Liver (tissue), 9 donors: ENCODE data around the gene CXorf38. TPM values are rescaled to one million over a fixed set of nuclear protein-coding genes. Genes with fewer than 3 reads are reported as not detected.

Experiments
- DNase-seq: peaks from one replicate; pipeline ENCODE4 v3.0.0-alpha.2; 2017; ENCODE audit warnings: low spot score
- H3K27ac ChIP-seq, 2 donors: one replicate each; pipeline ENCODE4 v1.7.0; 2013; ENCODE audit warnings: inconsistent platforms in 2 of 2, low read length in 2 of 2, control low read depth in 1 of 2, low read depth in 1 of 2, mild to moderate bottlenecking in 1 of 2
- H3K27me3 ChIP-seq, 4 donors: one replicate each; pipeline versions ENCODE4 v1.6.1 to v1.7.0; 2013; ENCODE audit warnings: low read length in 3 of 4, inconsistent platforms in 1 of 4, mild to moderate bottlenecking in 1 of 4, moderate library complexity in 1 of 4; ENCODE audit not compliant: control insufficient read depth in 4 of 4, insufficient read depth in 4 of 4
- H3K36me3 ChIP-seq, 4 donors: one replicate each; pipeline versions ENCODE4 v1.6.1 to v1.7.0; 2013; ENCODE audit warnings: low read length in 3 of 4, mild to moderate bottlenecking in 3 of 4, low read depth in 1 of 4, moderate library complexity in 1 of 4; ENCODE audit not compliant: control insufficient read depth in 4 of 4, insufficient read depth in 3 of 4
- H3K4me1 ChIP-seq, 4 donors: one replicate each; pipeline versions ENCODE4 v1.6.1 to v1.7.0; 2013; ENCODE audit warnings: low read length in 3 of 4, mild to moderate bottlenecking in 3 of 4, moderate library complexity in 1 of 4; ENCODE audit not compliant: control insufficient read depth in 4 of 4, insufficient read depth in 4 of 4
- H3K4me3 ChIP-seq, 3 donors: one replicate each; pipeline versions ENCODE4 v1.6.1 to v1.7.0; 2013; ENCODE audit warnings: low read length in 3 of 3, control low read depth in 1 of 3, low read depth in 1 of 3, mild to moderate bottlenecking in 1 of 3
- H3K9ac ChIP-seq, 2 donors: one replicate each; pipeline ENCODE4 v1.7.0; 2013; ENCODE audit warnings: low read length in 2 of 2, mild to moderate bottlenecking in 2 of 2, moderate library complexity in 2 of 2, control low read depth in 1 of 2, low read depth in 1 of 2
- H3K9me3 ChIP-seq, 4 donors: one replicate each; pipeline versions ENCODE4 v1.6.1 to v1.7.0; 2013; ENCODE audit warnings: low read length in 3 of 4; ENCODE audit not compliant: control insufficient read depth in 4 of 4
- EGR1 ChIP-seq, 2 donors: IDR thresholded peaks; 2 replicates each; pipeline ENCODE4 v1.6.1; 2016 to 2018; ENCODE audit warnings: antibody characterized with exemption in 2 of 2, low read depth in 2 of 2
- FOXA1 ChIP-seq: IDR thresholded peaks from 2 replicates; pipeline ENCODE4 v1.6.1; 2016; ENCODE audit warnings: antibody characterized with exemption
- GABPA ChIP-seq, 2 donors: IDR thresholded peaks in 1 of 2; conservative IDR thresholded peaks in 1 of 2; 2 replicates each; pipeline ENCODE4 v1.6.1; 2016; ENCODE audit warnings: antibody characterized with exemption in 2 of 2, mild to moderate bottlenecking in 1 of 2, moderate library complexity in 1 of 2
- HNF4A ChIP-seq, 2 donors: conservative IDR thresholded peaks; 2 replicates each; pipeline ENCODE4 v1.6.1; 2016; ENCODE audit warnings: antibody characterized with exemption in 2 of 2, mild to moderate bottlenecking in 2 of 2
- HNF4G ChIP-seq: IDR thresholded peaks from 2 replicates; pipeline ENCODE4 v1.6.1; 2016; ENCODE audit warnings: antibody characterized with exemption
- JUND ChIP-seq, 2 donors: IDR thresholded peaks; 2 replicates each; pipeline ENCODE4 v1.6.1; 2016; ENCODE audit warnings: antibody characterized with exemption in 2 of 2
- MAX ChIP-seq: IDR thresholded peaks from 2 replicates; pipeline ENCODE4 v1.6.1; 2016; ENCODE audit warnings: antibody characterized with exemption
- NR2F2 ChIP-seq: IDR thresholded peaks from 2 replicates; pipeline ENCODE4 v1.6.1; 2016; ENCODE audit warnings: antibody characterized with exemption
- RAD21 ChIP-seq, 2 donors: IDR thresholded peaks; 2 replicates each; pipeline ENCODE4 v1.6.1; 2016; ENCODE audit warnings: antibody characterized with exemption in 2 of 2, mild to moderate bottlenecking in 2 of 2
- REST ChIP-seq: IDR thresholded peaks from 2 replicates; pipeline ENCODE4 v1.6.1; 2016; ENCODE audit warnings: antibody characterized with exemption, mild to moderate bottlenecking
- RXRA ChIP-seq, 2 donors: IDR thresholded peaks; 2 replicates each; pipeline ENCODE4 v1.6.1; 2017 to 2018; ENCODE audit warnings: antibody characterized with exemption in 2 of 2, mild to moderate bottlenecking in 1 of 2
- SP1 ChIP-seq: IDR thresholded peaks from 2 replicates; pipeline ENCODE4 v1.6.1; 2018; ENCODE audit warnings: antibody characterized with exemption, mild to moderate bottlenecking
- TAF1 ChIP-seq: conservative IDR thresholded peaks from 2 replicates; pipeline ENCODE4 v1.6.1; 2016; ENCODE audit warnings: antibody characterized with exemption, mild to moderate bottlenecking
- YY1 ChIP-seq: IDR thresholded peaks from 2 replicates; pipeline ENCODE4 v1.6.1; 2016; ENCODE audit warnings: antibody characterized with exemption, mild to moderate bottlenecking
- WGBS: extraction: QIAGEN DNeasy Blood & Tissue Kit; methylation state at CpG from one replicate; pipeline ENCODE4 v1.1.7; 2013; 5-methylcytosine and 5-hydroxymethylcytosine counted together
- polyA plus RNA-seq, 2 donors: library from polyadenylated mRNA; stranded (reverse) in 1 of 2; unstranded in 1 of 2; fragments of 200-250 nt in 1 of 2; fragments of >200 nt in 1 of 2; fragmentation: Nextera tagmentation in 1 of 2; extraction: Ambion mirVana in 1 of 2; gene quantifications; one replicate each; pipeline versions ENCODE4 v1.2.1 to v1.2.3, GENCODE V29; 2013 to 2015
- total RNA-seq, 2 donors: library from RNA; depleted of rRNA; stranded (reverse); fragments of >200 nt; gene quantifications; one replicate each; pipeline ENCODE4 v1.2.3, GENCODE V29; 2014
- TF ChIP-seq, protein P1 (sequence below): IDR thresholded peaks from 2 replicates; pipeline ENCODE4 v1.6.1; 2016; ENCODE audit warnings: antibody characterized with exemption
- donor health status: healthy.
- donor health status: healthy.
- donor health status: healthy.
- donor health status: healthy.
- donor health status: healthy.

Gene CXorf38
- total and polyA plus RNA-seq, 4 donors = 3.7 to 8.3 (median 5.7) TPM

- H3K9ac ChIP-seq = no peak overlapping the region
- H3K4me3 ChIP-seq = no peak overlapping the region
- no peaks in the 10 kb centered on the region for H3K27me3 ChIP-seq
- no peak overlapping the region for H3K27ac ChIP-seq
- no peaks in the 10 kb centered on the region for H3K9me3 ChIP-seq
- TF ChIP-seq REST (no peak), TAF1 (no peak), HNF4A (conservative IDR thresholded peaks at IDR 0.05) (no peak), NR2F2 (no peak), SP1 (no peak), HNF4G (no peak), MAX (no peak), RXRA (IDR thresholded peaks at IDR 0.05) (no peak), FOXA1 (no peak)
- TF ChIP-seq, protein P1, sequence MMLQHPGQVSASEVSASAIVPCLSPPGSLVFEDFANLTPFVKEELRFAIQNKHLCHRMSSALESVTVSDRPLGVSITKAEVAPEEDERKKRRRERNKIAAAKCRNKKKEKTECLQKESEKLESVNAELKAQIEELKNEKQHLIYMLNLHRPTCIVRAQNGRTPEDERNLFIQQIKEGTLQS = no peak
- peaks cover 0 to under 1% (median 0%) of the 10 kb centered on the region in 4 donors for H3K4me1 ChIP-seq
- WGBS = 92% methylated on average over 3 of the region's 3 CpGs
- DNase-seq = no peak
- H3K36me3 ChIP-seq = peaks cover 0 to 26% (median 16%) of the 10 kb centered on the region in 4 donors
Observed at GRCh38 chrX:40683245-40683644, 35.9 kb upstream of the CXorf38 start.

DNA sequence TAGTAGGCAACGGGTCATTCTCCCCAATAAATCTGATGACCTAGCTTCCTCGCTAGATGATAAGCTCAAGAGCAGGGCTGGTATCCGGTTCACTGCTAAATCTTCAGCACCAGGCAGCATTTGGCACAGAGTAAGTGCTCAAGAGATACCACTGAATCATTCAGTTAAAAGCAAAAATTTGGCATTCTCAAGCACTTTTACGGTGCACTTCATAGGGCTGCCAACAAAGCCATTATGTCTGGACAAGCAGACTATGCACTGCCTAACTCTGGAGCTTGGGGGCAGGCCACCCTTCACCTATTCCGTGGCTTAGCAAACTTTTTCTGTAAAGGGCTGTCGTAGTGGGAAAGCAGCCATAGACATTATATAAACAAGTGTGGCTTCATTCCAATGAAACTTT is 23.8 kb upstream of the CXorf38 start:
- no peak for DNase-seq
- 24% methylated on average over 6 of the region's 6 CpGs for WGBS
- Histone ChIP-seq H3K9me3 (no peaks in the 10 kb centered on the region), H3K36me3 (peaks cover 2 to 29% (median 20%) of the 10 kb centered on the region in 4 donors), H3K9ac (peak overlapping the region in 1 of 2 donors; percentile 13), H3K4me1 (peaks cover 0 to 13% (median 8%) of the 10 kb centered on the region in 4 donors), H3K4me3 (no peak overlapping the region), H3K27ac (peak overlapping the region; percentile 42 to 61), H3K27me3 (no peaks in the 10 kb centered on the region)
- TF ChIP-seq TAF1 (no peak), RAD21 (IDR thresholded peaks at IDR 0.05) (peak; percentile 15 to 27), GABPA (IDR thresholded peaks at IDR 0.05 in 1 of 2, conservative IDR thresholded peaks at IDR 0.05 in 1 of 2) (no peak), YY1 (peak; percentile 18), RXRA (IDR thresholded peaks at IDR 0.05) (peak; percentile 28 to 38), HNF4A (conservative IDR thresholded peaks at IDR 0.05) (peak in 1 of 2 donors; percentile 28), REST (no peak), SP1 (peak; percentile 55), JUND (IDR thresholded peaks at IDR 0.05) (no peak), EGR1 (IDR thresholded peaks at IDR 0.05; ENCODE audit: low read depth in 2 of 2) (no peak)
- TF ChIP-seq, protein P1 = no peak
